K562 (cell line): ENCODE measurements around the gene NEUROD2. TPM values are rescaled to one million over a fixed set of nuclear protein-coding genes. Genes with fewer than 3 reads are reported as not detected.

Source experiments
- ARNT ChIP-seq, 2 experiments: fragments of 450-650 bp; IDR thresholded peaks; 2 replicates each; pipeline ENCODE4 v1.6.1; 2016; ENCODE audit warnings: mild to moderate bottlenecking in 1 of 2
- BCL6 ChIP-seq: fragments of 250-450 bp; sonication (Bioruptor Pico); IDR thresholded peaks from 2 replicates; pipeline ENCODE4 v1.4.0; 2020
- ESRRB ChIP-seq: fragments of 250-450 bp; sonication (Bioruptor Pico); IDR thresholded peaks from 2 replicates; pipeline ENCODE4 v1.5.0; 2020; ENCODE audit warnings: mild to moderate bottlenecking, moderate library complexity, borderline replicate concordance
- KLF10 ChIP-seq: fragments of 250-450 bp; sonication (Bioruptor Pico); IDR thresholded peaks from 2 replicates; pipeline ENCODE4 v1.6.1; 2021; ENCODE audit warnings: matching md5 sums
- KLF13 ChIP-seq: fragments of 450-650 bp; IDR thresholded peaks from 2 replicates; pipeline ENCODE4 v1.6.1; 2016; ENCODE audit warnings: missing genetic modification characterization, low read depth, mild to moderate bottlenecking, missing compliant biosample characterization, moderate library complexity, borderline replicate concordance
- NR2F6 ChIP-seq: fragments of 450-650 bp; formaldehyde crosslinking; IDR thresholded peaks from 2 replicates; pipeline ENCODE4 v1.4.0; 2020; ENCODE audit warnings: mild to moderate bottlenecking
- POLR2G ChIP-seq: fragments of 200-400 bp; formaldehyde crosslinking; IDR thresholded peaks from 2 replicates; pipeline ENCODE4 v1.6.1; 2017; ENCODE audit warnings: low read depth, mild to moderate bottlenecking, antibody characterized with exemption, low read length, moderate library complexity
- RAD21 ChIP-seq, 2 experiments: fragments of 250-450 bp in 1 of 2; fragments of 450-650 bp in 1 of 2; sonication (Bioruptor Pico) in 1 of 2; formaldehyde crosslinking in 1 of 2; IDR thresholded peaks in 1 of 2; conservative IDR thresholded peaks in 1 of 2; 2 replicates each; pipeline versions ENCODE4 v1.4.0 to v1.8.0; 2020 to 2022; ENCODE audit warnings: mild to moderate bottlenecking in 2 of 2, moderate library complexity in 1 of 2
- RCOR1 ChIP-seq, 2 experiments: IDR thresholded peaks; 2 replicates each; pipeline ENCODE4 v1.6.1; 2012; ENCODE audit warnings: low read depth in 2 of 2, low read length in 2 of 2, borderline replicate concordance in 1 of 2, improper control_type of control experiment in 1 of 2
- SMARCC2 ChIP-seq: fragments of 450-650 bp; IDR thresholded peaks from 2 replicates; pipeline ENCODE4 v1.6.1; 2017; ENCODE audit warnings: antibody characterized with exemption, moderate library complexity, mild to moderate bottlenecking, low read depth
- XRCC5 ChIP-seq: fragments of 200-400 bp; formaldehyde crosslinking; IDR thresholded peaks from 2 replicates; pipeline ENCODE4 v1.6.1; 2017; ENCODE audit warnings: low read depth, mild to moderate bottlenecking, low read length
- ZNF212 ChIP-seq: fragments of 450-650 bp; formaldehyde crosslinking; IDR thresholded peaks from 2 replicates; pipeline ENCODE4 v1.4.0; 2020; ENCODE audit warnings: mild to moderate bottlenecking
- ZNF584 ChIP-seq: fragments of 200-800 bp; sonication (Bioruptor generic); IDR thresholded peaks from 2 replicates; pipeline ENCODE4 v1.6.1; 2016; ENCODE audit warnings: low read depth, mild to moderate bottlenecking, missing genetic modification characterization, missing compliant biosample characterization
- polyA plus RNA-seq, 8 experiments: library from polyadenylated mRNA; depleted of rRNA in 4 of 8; stranded (reverse) in 5 of 8; unstranded in 3 of 8; fragments of >200 nt; fragmentation: Nextera tagmentation in 2 of 8; fragmentation: Illumina TruSeq in 1 of 8; extraction: Ambion mirVana in 2 of 8; extraction: Trizol in 1 of 8; gene quantifications; 2 replicates each; pipeline versions ENCODE4 v1.2.1 to v1.2.3, GENCODE V29; 2011 to 2014; ENCODE audit warnings: inconsistent platforms in 1 of 8, missing spikeins in 1 of 8
- total RNA-seq, 7 experiments: library from RNA; depleted of rRNA in 6 of 7; stranded (reverse); fragments of >200 nt in 6 of 7; fragmentation: Illumina TruSeq in 2 of 7; extraction: Trizol in 2 of 7; gene quantifications; 2 replicates each; pipeline versions ENCODE4 v1.2.1 to v1.2.3, GENCODE V29; 2011 to 2021; ENCODE audit warnings: low replicate concordance in 1 of 7
- TF ChIP-seq, protein P1 (sequence below): IDR thresholded peaks from 2 replicates; pipeline ENCODE4 v1.6.1; 2012; ENCODE audit warnings: low read depth, low read length, improper control_type of control experiment, borderline replicate concordance
- TF ChIP-seq, protein P2 (sequence below): sonication (generic); formaldehyde crosslinking; IDR thresholded peaks from 2 replicates; pipeline ENCODE4 v1.8.0; 2023; ENCODE audit warnings: missing genetic modification reagents, mild to moderate bottlenecking, borderline replicate concordance
- TF ChIP-seq, protein P3 (sequence below), 3 experiments: IDR thresholded peaks in 2 of 3; conservative IDR thresholded peaks in 1 of 3; 2 replicates each; pipeline ENCODE4 v1.5.1; 2011 to 2012; ENCODE audit warnings: low read length in 3 of 3, mild to moderate bottlenecking in 3 of 3, control low read depth in 2 of 3, improper control_type of control experiment in 1 of 3, inconsistent platforms in 1 of 3, low read depth in 1 of 3, mixed read lengths in 1 of 3, moderate library complexity in 1 of 3; ENCODE audit not compliant: insufficient read depth in 2 of 3
- TF ChIP-seq, protein P4 (sequence below): sonication (generic); formaldehyde crosslinking; IDR thresholded peaks from 2 replicates; pipeline ENCODE4 v1.8.1; 2022; ENCODE audit warnings: missing genetic modification reagents

Gene NEUROD2
- total and polyA plus RNA-seq, 9 of the 15 experiments (the other 6 are each of a cell fraction or from before 2014, with no cell fraction given) = not detected

DNA sequence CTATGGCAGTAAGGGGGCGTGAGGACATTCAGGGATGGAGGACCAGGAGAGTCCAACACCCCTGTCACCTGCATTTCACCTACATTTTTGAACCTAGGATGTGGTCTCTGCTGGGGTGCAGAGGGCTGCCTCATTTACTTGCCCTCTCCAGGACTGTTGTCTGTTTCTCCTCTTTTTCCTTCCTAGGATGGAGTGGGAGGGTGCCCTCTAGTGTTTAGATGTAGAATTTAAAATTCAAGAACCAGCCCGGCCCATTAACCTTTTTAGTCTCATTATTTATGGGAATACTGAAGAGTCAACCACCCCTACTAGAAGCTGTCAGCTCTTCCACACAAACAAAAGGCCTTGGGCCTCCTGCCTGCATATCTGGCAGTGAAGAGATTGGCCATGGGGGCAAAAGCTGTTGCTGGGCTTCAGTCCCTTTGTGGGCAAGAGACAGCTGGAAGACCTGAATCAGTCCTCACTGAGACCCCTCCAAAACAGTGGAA lies 26.7 kb upstream of the NEUROD2 start (continued):
- TF ChIP-seq, protein P1, sequence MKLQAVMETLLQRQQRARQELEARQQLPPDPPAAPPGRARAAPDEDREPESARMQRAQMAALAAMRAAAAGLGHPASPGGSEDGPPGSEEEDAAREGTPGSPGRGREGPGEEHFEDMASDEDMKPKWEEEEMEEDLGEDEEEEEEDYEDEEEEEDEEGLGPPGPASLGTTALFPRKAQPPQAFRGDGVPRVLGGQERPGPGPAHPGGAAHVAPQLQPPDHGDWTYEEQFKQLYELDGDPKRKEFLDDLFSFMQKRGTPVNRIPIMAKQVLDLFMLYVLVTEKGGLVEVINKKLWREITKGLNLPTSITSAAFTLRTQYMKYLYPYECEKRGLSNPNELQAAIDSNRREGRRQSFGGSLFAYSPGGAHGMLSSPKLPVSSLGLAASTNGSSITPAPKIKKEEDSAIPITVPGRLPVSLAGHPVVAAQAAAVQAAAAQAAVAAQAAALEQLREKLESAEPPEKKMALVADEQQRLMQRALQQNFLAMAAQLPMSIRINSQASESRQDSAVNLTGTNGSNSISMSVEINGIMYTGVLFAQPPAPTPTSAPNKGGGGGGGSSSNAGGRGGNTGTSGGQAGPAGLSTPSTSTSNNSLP = 0 out of 2 replicates have a peak, but pooled peaks have one; percentile 15
- peak in 1 of 2 experiments; percentile 51; a peak in 1 of 4 replicates for TF ChIP-seq ARNT (IDR thresholded peaks at IDR 0.05)
- TF ChIP-seq, protein P2, sequence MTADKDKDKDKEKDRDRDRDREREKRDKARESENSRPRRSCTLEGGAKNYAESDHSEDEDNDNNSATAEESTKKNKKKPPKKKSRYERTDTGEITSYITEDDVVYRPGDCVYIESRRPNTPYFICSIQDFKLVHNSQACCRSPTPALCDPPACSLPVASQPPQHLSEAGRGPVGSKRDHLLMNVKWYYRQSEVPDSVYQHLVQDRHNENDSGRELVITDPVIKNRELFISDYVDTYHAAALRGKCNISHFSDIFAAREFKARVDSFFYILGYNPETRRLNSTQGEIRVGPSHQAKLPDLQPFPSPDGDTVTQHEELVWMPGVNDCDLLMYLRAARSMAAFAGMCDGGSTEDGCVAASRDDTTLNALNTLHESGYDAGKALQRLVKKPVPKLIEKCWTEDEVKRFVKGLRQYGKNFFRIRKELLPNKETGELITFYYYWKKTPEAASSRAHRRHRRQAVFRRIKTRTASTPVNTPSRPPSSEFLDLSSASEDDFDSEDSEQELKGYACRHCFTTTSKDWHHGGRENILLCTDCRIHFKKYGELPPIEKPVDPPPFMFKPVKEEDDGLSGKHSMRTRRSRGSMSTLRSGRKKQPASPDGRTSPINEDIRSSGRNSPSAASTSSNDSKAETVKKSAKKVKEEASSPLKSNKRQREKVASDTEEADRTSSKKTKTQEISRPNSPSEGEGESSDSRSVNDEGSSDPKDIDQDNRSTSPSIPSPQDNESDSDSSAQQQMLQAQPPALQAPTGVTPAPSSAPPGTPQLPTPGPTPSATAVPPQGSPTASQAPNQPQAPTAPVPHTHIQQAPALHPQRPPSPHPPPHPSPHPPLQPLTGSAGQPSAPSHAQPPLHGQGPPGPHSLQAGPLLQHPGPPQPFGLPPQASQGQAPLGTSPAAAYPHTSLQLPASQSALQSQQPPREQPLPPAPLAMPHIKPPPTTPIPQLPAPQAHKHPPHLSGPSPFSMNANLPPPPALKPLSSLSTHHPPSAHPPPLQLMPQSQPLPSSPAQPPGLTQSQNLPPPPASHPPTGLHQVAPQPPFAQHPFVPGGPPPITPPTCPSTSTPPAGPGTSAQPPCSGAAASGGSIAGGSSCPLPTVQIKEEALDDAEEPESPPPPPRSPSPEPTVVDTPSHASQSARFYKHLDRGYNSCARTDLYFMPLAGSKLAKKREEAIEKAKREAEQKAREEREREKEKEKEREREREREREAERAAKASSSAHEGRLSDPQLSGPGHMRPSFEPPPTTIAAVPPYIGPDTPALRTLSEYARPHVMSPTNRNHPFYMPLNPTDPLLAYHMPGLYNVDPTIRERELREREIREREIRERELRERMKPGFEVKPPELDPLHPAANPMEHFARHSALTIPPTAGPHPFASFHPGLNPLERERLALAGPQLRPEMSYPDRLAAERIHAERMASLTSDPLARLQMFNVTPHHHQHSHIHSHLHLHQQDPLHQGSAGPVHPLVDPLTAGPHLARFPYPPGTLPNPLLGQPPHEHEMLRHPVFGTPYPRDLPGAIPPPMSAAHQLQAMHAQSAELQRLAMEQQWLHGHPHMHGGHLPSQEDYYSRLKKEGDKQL (CRISPR knock-in tag) = no peak
- TF ChIP-seq, protein P3, sequence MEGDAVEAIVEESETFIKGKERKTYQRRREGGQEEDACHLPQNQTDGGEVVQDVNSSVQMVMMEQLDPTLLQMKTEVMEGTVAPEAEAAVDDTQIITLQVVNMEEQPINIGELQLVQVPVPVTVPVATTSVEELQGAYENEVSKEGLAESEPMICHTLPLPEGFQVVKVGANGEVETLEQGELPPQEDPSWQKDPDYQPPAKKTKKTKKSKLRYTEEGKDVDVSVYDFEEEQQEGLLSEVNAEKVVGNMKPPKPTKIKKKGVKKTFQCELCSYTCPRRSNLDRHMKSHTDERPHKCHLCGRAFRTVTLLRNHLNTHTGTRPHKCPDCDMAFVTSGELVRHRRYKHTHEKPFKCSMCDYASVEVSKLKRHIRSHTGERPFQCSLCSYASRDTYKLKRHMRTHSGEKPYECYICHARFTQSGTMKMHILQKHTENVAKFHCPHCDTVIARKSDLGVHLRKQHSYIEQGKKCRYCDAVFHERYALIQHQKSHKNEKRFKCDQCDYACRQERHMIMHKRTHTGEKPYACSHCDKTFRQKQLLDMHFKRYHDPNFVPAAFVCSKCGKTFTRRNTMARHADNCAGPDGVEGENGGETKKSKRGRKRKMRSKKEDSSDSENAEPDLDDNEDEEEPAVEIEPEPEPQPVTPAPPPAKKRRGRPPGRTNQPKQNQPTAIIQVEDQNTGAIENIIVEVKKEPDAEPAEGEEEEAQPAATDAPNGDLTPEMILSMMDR (IDR thresholded peaks at IDR 0.05 in 2 of 3, conservative IDR thresholded peaks at IDR 0.05 in 1 of 3; ENCODE audit: insufficient read depth in 2 of 3, low read depth in 1 of 3, low read length in 3 of 3) = peak; percentile 79 to 83 (median 81)
- no peak for TF ChIP-seq ZNF212 (CRISPR knock-in tag)
- TF ChIP-seq SMARCC2 = no peak
- no peak for TF ChIP-seq POLR2G
- TF ChIP-seq, protein P4, sequence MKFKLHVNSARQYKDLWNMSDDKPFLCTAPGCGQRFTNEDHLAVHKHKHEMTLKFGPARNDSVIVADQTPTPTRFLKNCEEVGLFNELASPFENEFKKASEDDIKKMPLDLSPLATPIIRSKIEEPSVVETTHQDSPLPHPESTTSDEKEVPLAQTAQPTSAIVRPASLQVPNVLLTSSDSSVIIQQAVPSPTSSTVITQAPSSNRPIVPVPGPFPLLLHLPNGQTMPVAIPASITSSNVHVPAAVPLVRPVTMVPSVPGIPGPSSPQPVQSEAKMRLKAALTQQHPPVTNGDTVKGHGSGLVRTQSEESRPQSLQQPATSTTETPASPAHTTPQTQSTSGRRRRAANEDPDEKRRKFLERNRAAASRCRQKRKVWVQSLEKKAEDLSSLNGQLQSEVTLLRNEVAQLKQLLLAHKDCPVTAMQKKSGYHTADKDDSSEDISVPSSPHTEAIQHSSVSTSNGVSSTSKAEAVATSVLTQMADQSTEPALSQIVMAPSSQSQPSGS (CRISPR knock-in tag) = no peak
- no peak for TF ChIP-seq BCL6 (CRISPR knock-in tag)
- peak in 1 of 2 experiments; percentile 36; a peak in 1 of 4 replicates for TF ChIP-seq RAD21 (CRISPR knock-in tag; conservative IDR thresholded peaks at IDR 0.05 in 1 of 2, IDR thresholded peaks at IDR 0.05 in 1 of 2)
- no peak for TF ChIP-seq KLF13 (tag)
- TF ChIP-seq RCOR1 (IDR thresholded peaks at IDR 0.05; ENCODE audit: borderline replicate concordance in 1 of 2, low read depth in 2 of 2, low read length in 2 of 2) = 0 out of 4 replicates have a peak, but pooled peaks of 1 of the 2 experiments have one; percentile 18
- no peak for TF ChIP-seq ZNF584 (CRISPR knock-in tag)
- TF ChIP-seq ESRRB (CRISPR knock-in tag) = no peak
- no peak for TF ChIP-seq NR2F6 (CRISPR knock-in tag)
- no peak for TF ChIP-seq KLF10 (CRISPR knock-in tag)
- no peak for TF ChIP-seq XRCC5
